Measurements from ENCODE around the gene MMP17. TPM values are rescaled to one million over a fixed set of nuclear protein-coding genes. Genes with fewer than 3 reads are reported as not detected.

Gene MMP17
- total and polyA plus RNA-seq, 10 of the 15 experiments (the other 5 are each of a cell fraction or from before 2014, with no cell fraction given) = 0.11 to 0.28 (median 0.23) TPM; not detected in 7

- ChIA-PET SMC1A (ENCODE audit: uncharacterized antibody, unreplicated experiment) (no interaction called here), RAD21 (ENCODE audit: unreplicated experiment) (no interaction called here), CTCF (no interaction called here), POLR2A (no interaction called here)
- no peak overlapping the region for H3K4me3 ChIP-seq
- no peak for ATAC-seq
- no peak overlapping the region for H3K4me2 ChIP-seq (ENCODE audit: control insufficient read depth, insufficient read depth)
- H3K9ac ChIP-seq (ENCODE audit: control insufficient read depth, insufficient read depth, low read length) = no peak overlapping the region
- intact Hi-C loops (cut with micrococcal nuclease; ENCODE audit: unreplicated experiment) (no loop called here), in situ Hi-C loops (cut with MboI) (no loop called here)
- H3K79me2 ChIP-seq (ENCODE audit: control insufficient read depth, insufficient read depth, low read length) = no peaks in the 10 kb centered on the region
- H3K27me3 ChIP-seq (replicated peaks in 1 of 2; ENCODE audit: control insufficient read depth in 2 of 2, insufficient read depth in 2 of 2, low read length in 1 of 2) = no peaks in the 10 kb centered on the region
- no peak for FAIRE-seq
- no peak overlapping the region for H3K27ac ChIP-seq (ENCODE audit: control insufficient read depth, insufficient read depth)
- no peaks in the 10 kb centered on the region for H3K36me3 ChIP-seq (ENCODE audit: control insufficient read depth in 2 of 2, insufficient read depth in 2 of 2, low read length in 1 of 2)
- TF ChIP-seq PKNOX1 (IDR thresholded peaks at IDR 0.05) (no peak), LARP7 (IDR thresholded peaks at IDR 0.05) (no peak), RCOR1 (conservative IDR thresholded peaks at IDR 0.05; ENCODE audit: low read depth, low read length) (no peak), PRDM15 (CRISPR knock-in tag; IDR thresholded peaks at IDR 0.05) (no peak), TARDBP (IDR thresholded peaks at IDR 0.05; ENCODE audit: borderline replicate concordance) (no peak), MTA2 (IDR thresholded peaks at IDR 0.05; ENCODE audit: low read depth) (no peak)
- DNase-seq (ENCODE audit: low read depth, low spot score) = no peak
- no peaks in the 10 kb centered on the region for H3K9me3 ChIP-seq (replicated peaks; ENCODE audit: control insufficient read depth, insufficient read depth, low read length)
- BruUV-seq (replicated peaks) = no TSS peak
- H4K20me1 ChIP-seq (ENCODE audit: control insufficient read depth, insufficient read depth) = no peaks in the 10 kb centered on the region
- H2AFZ ChIP-seq (ENCODE audit: control insufficient read depth, low read depth, low read length) = no peak overlapping the region
- 85% methylated on average over 29 of the region's 29 CpGs for WGBS (ENCODE audit: insufficient coverage, insufficient replicate concordance, low lambda C conversion rate, missing lambda C conversion rate)
- H3K4me1 ChIP-seq (ENCODE audit: control insufficient read depth, insufficient read depth, low read length) = no peaks in the 10 kb centered on the region
Measured at GRCh38 chr12:131845121-131845520, 16.9 kb downstream of the MMP17 start.

Data from GM12878 (cell line).